GM19395 (cell line): Measurements from ENCODE around the gene WNK2.

ENCODE experiments used
- ATAC-seq: cut with Tn5 transposase; IDR thresholded peaks from one replicate; pipeline ENCODE4 v1.9.1; 2021; ENCODE audit warnings: mild to moderate bottlenecking, moderate library complexity; ENCODE audit not compliant: unreplicated experiment

The WNK2 gene

GRCh38 chr9:93212409-93212808 lies 28.5 kb downstream of the WNK2 start:
- no peak for ATAC-seq

DNA sequence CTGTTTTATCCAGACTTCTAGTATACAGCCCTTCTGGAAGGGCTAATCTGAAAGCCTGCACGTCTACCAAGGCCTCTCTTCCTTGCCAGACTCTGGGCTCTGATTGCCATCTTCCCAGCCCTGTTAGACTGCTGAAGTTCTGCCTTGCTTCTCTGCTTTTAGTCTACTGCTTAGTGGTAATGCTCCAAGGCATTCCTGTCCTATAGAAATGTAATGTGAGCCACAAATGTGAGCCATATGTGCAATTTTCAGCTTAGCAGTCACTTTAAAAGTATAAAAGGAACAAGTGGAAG lies 32.1 kb downstream of the WNK2 start:
- ATAC-seq, result no peak

GRCh38 chr9:93217706-93218105 lies 33.8 kb downstream of the WNK2 start:
- ATAC-seq, result no peak

GRCh38 chr9:93218161-93218560 lies 34.2 kb downstream of the WNK2 start:
- ATAC-seq, result no peak

- ATAC-seq, result no peak
These were observed 34.9 kb downstream of the WNK2 start for GRCh38 chr9:93218671-93219420.

GRCh38 chr9:93219692-93220091 lies 35.8 kb downstream of the WNK2 start:
- ATAC-seq, result no peak

DNA sequence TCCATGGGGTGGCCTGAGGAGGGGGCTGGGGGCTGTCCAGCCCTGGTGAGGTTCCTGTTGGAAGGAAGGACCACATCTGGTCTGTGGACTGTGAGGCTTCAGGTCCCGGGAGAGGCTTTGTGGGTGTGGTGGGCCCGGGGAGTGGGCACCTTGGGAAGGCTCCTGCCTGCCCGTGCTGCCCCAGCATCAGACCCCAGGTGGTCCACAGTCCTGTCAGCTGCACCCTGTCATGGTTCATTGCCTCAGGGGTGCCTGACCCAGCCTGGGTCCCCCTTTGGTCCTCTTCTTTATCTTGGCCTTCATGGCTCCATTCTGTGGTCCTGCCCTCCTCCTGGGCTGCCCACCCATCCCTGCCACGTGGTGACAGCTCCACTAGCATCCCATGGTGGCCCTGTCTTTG lies 36.7 kb downstream of the WNK2 start:
- ATAC-seq, result no peak

DNA sequence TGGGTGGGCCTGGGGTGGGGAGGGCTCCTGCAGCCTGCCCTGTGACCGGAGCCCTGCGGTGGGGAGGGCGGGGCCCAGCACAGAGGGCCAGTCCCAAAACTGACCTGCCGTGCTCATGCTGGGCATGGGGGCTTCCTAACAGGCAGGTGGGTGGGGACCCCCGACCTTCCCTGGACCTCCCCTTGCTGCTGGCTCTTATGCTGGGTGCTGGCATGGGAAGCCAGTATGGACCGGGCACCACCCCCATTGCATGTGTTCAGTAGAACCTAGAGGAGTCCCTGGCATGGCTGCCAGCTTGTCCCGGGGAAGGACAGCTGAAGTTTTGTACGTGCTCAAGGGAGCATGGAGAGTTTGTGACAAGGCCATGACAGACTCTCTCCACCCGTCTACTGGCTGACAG lies 37.1 kb downstream of the WNK2 start:
- ATAC-seq, result no peak

DNA sequence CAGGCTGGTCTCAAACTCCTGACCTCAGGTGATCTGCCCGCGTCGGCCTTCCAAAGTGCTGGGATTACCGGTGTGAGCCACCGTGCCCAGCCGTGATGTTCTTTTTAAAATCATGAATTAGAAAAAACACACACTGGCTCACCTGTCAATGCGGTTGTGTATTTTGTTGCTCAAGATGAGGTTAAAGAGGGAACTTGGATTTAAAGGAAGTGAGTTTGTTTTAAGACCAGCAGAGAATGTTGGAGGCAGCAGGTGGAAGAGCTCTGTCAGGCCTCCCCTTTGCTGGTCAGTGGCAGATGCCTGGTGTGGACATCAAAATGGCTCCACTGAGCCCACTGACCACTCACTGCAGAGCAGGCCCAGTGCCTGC lies 38.9 kb downstream of the WNK2 start:
- no peak for ATAC-seq

GRCh38 chr9:93223260-93224180 lies 39.6 kb downstream of the WNK2 start:
- ATAC-seq, result no peak

GRCh38 chr9:93224591-93224990 lies 40.7 kb downstream of the WNK2 start:
- no peak for ATAC-seq

GRCh38 chr9:93225417-93225816 lies 41.5 kb downstream of the WNK2 start:
- no peak for ATAC-seq

DNA sequence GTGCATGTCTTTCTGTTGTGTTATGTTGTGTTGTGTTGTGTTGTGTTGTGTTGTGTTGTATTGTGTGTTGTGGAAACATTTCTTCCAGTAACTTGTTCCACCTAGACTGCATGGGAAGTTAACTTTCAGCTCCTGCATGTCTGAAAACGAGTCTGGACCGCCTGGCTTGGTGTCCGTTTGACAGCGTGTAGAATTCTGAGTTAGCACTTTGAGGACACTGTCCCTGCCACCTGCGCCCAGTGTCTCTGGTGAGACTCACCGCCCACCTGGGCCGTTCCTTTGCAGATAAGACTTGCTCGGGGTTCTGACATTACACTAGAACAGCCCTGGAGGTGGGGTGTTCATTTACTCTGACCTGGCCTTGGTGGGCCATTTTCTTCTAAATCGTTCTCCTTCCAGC lies 42.0 kb downstream of the WNK2 start:
- ATAC-seq, result no peak

DNA sequence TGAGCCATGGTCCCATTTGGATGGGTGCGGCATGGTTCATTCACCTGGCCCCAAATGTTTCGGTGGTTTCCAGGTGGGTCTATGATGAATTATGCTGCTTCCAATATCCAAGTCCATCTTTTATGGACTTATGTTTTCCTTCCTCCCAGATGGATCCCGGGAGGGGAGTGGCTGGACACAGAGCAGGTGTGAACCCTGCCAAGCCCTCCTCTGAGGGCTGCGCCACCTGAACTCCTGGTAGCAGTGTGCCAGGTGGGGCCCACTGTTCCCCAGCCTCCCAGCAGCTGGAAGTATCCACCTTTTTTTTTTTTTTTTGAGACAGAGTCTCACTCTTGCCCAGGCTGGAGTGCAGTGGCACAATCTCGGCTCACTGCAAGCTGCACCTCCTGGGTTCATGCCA lies 42.9 kb downstream of the WNK2 start:
- no peak for ATAC-seq

GRCh38 chr9:93228030-93228429 lies 44.1 kb downstream of the WNK2 start:
- ATAC-seq, result no peak

GRCh38 chr9:93228453-93228852 lies 44.5 kb downstream of the WNK2 start:
- no peak for ATAC-seq

DNA sequence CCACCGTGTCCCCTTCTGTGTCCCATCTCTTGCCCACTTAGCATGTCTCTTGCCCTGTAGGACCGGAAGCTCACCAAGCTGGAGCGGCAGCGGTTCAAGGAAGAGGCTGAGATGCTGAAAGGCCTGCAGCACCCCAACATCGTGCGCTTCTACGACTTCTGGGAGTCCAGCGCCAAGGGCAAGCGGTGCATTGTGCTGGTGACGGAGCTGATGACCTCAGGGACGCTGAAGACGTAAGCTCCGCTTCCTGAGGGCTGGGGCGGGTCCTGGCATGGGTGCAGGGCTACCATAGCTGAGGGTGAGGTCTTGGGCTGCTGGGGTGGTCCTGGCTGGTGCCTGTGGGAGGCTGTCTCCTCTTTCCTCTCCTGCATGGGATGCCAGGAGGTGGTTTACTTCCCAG lies 45.7 kb downstream of the WNK2 start:
- no peak for ATAC-seq

GRCh38 chr9:93230185-93230584 lies 46.2 kb downstream of the WNK2 start:
- no peak for ATAC-seq

- ATAC-seq, result no peak
These were observed 46.7 kb downstream of the WNK2 start for GRCh38 chr9:93230601-93231000.

GRCh38 chr9:93231121-93231694 lies 47.3 kb downstream of the WNK2 start:
- ATAC-seq, result no peak

GRCh38 chr9:93231716-93232115 lies 47.8 kb downstream of the WNK2 start:
- ATAC-seq, result no peak

- ATAC-seq, result no peak
These were observed 48.5 kb downstream of the WNK2 start for GRCh38 chr9:93232388-93232960.
